Endothelial cell (in vitro differentiated cells): ENCODE measurements around the gene FOXM1. TPM values are rescaled to one million over a fixed set of nuclear protein-coding genes. Genes with fewer than 3 reads are reported as not detected.

Experiments used
- DNase-seq: peaks from one replicate; pipeline ENCODE4 v3.0.0; 2021; ENCODE audit warnings: low spot score
- H3K27ac Mint-ChIP-seq: one replicate; pipeline ENCODE4 v1.8.0; 2021; ENCODE audit warnings: mixed read lengths, inconsistent platforms; ENCODE audit not compliant: unreplicated experiment
- H3K27me3 Mint-ChIP-seq: one replicate; pipeline ENCODE4 v1.8.0; 2021; ENCODE audit warnings: mild to moderate bottlenecking, moderate library complexity, mixed read lengths, inconsistent platforms; ENCODE audit not compliant: unreplicated experiment
- H3K36me3 Mint-ChIP-seq: one replicate; pipeline ENCODE4 v1.8.0; 2021; ENCODE audit warnings: mild to moderate bottlenecking, low read depth, mixed read lengths, inconsistent platforms; ENCODE audit not compliant: unreplicated experiment
- H3K4me1 Mint-ChIP-seq: one replicate; pipeline ENCODE4 v1.8.0; 2021; ENCODE audit warnings: mild to moderate bottlenecking, mixed read lengths, inconsistent platforms; ENCODE audit not compliant: unreplicated experiment
- H3K4me3 Mint-ChIP-seq: one replicate; pipeline ENCODE4 v1.8.0; 2021; ENCODE audit warnings: mild to moderate bottlenecking, mixed read lengths, inconsistent platforms; ENCODE audit not compliant: unreplicated experiment
- H3K9me3 Mint-ChIP-seq: one replicate; pipeline ENCODE4 v1.8.0; 2021; ENCODE audit warnings: mixed read lengths, inconsistent platforms; ENCODE audit not compliant: unreplicated experiment
- CTCF ChIP-seq: fragments of 200-600 bp; sonication (generic); IDR thresholded peaks from one replicate; pipeline ENCODE4 v1.5.0; 2021; ENCODE audit warnings: antibody characterized with exemption; ENCODE audit not compliant: unreplicated experiment
- total RNA-seq: library from RNA; stranded (reverse); fragmentation: NEBNext Ultra II Directional; extraction: Animal tissue kit (Norgen Biotek cat#: 25700); gene quantifications from one replicate; pipeline ENCODE4 v1.2.1, GENCODE V29; 2021; ENCODE audit not compliant: unreplicated experiment

Gene FOXM1
- total RNA-seq, 1 donor from 2014 or later = 24.3 TPM

GRCh38 chr12:2892246-2892645 is 15.3 kb upstream of the FOXM1 start:
- Mint-ChIP-seq H3K4me1 (peaks cover 15% of the 10 kb centered on the region), H3K36me3 (peaks cover 7% of the 10 kb centered on the region), H3K27ac (peak overlapping the region; percentile 96), H3K4me3 (peak overlapping the region; percentile 99), H3K27me3 (peaks cover 11% of the 10 kb centered on the region), H3K9me3 (no peaks in the 10 kb centered on the region)
- no peak for TF ChIP-seq CTCF
- DNase-seq = no peak

- Mint-ChIP-seq H3K4me1 (peaks cover 15% of the 10 kb centered on the region), H3K4me3 (peak overlapping the region; percentile 99), H3K9me3 (no peaks in the 10 kb centered on the region), H3K36me3 (peaks cover 7% of the 10 kb centered on the region), H3K27ac (peak overlapping the region; percentile 96), H3K27me3 (peaks cover 11% of the 10 kb centered on the region)
- no peak for TF ChIP-seq CTCF
- peak; percentile 68 for DNase-seq
Observed at GRCh38 chr12:2891240-2892053, 14.5 kb upstream of the FOXM1 start.

GRCh38 chr12:2890388-2891239 is 13.6 kb upstream of the FOXM1 start, which contains the start of gene TULP3:
Gene TULP3 (plus strand): TSS chr12:2890891. CDS start chr12:2890948, 57 bp downstream.
- Mint-ChIP-seq H3K4me1 (peaks cover 15% of the 10 kb centered on the region), H3K4me3 (peak within 1 kb of the TSS; percentile 99), H3K27me3 (peaks cover 15% of the 10 kb centered on the region), H3K36me3 (peaks cover 7% of the 10 kb centered on the region), H3K27ac (peak within 1 kb of the TSS; percentile 98), H3K9me3 (no peaks in the 10 kb centered on the region)
- no peak for TF ChIP-seq CTCF
- DNase-seq = peak; percentile 97

- peaks cover 7% of the 10 kb centered on the region for H3K36me3 Mint-ChIP-seq
- no peaks in the 10 kb centered on the region for H3K9me3 Mint-ChIP-seq
- H3K4me1 Mint-ChIP-seq = peaks cover 15% of the 10 kb centered on the region
- peak overlapping the region; percentile 98 for H3K27ac Mint-ChIP-seq
- peak overlapping the region; percentile 99 for H3K4me3 Mint-ChIP-seq
- DNase-seq = no peak
- TF ChIP-seq CTCF = no peak
- peaks cover 15% of the 10 kb centered on the region for H3K27me3 Mint-ChIP-seq
Observed at GRCh38 chr12:2890001-2890387, 13.0 kb upstream of the FOXM1 start.
